GM18951 (cell line): ENCODE data around the gene MAT2B.

ENCODE experiments used
- POLR2A ChIP-seq: IDR thresholded peaks from 4 replicates; pipeline ENCODE4 v1.6.1; 2011; ENCODE audit warnings: mild to moderate bottlenecking; ENCODE audit not compliant: insufficient read length, insufficient read depth; ENCODE audit errors: extremely low read depth
- in situ Hi-C: fragments of 300-500 bp; cut with MboI; formaldehyde crosslinking; loops from one replicate; pipeline ENCODE4 v1.12.0; 2022; ENCODE audit warnings: low sequenced_read_pairs, mixed read lengths, inconsistent platforms; ENCODE audit not compliant: unreplicated experiment

Gene MAT2B

GRCh38 chr5:163548649-163549048 lies 43.2 kb downstream of the MAT2B start:
- in situ Hi-C loops: no loop called here
- TF ChIP-seq POLR2A: no peak

GRCh38 chr5:163551156-163551555 lies 45.7 kb downstream of the MAT2B start:
- in situ Hi-C loops: loop anchor here (25.0 kb wide), 2 partner anchors 961 to 1661 kb away; no protein-coding TSS in a partner anchor
- TF ChIP-seq POLR2A: no peak

DNA sequence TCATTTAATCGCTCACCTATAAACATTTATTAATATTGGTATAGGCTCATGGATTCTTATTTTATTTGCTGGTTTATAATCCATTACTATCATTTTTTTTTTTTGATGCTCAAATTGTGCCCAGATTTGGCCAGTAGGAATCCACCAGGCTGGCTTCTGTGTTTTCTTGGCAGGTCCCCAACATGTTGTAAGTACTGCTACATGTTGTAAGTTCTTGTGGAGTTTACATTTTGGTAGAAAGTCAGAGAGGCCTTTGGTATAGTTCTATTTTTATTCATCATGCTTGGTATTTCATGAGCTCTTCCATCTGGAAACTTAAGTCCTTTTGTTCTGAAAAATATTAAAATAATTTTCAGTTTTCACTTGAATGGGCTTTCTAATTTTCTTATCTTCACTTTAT lies 47.1 kb downstream of the MAT2B start:
- in situ Hi-C loops: loop anchor here (25.0 kb wide), 2 partner anchors 960 to 1660 kb away; no protein-coding TSS in a partner anchor

DNA sequence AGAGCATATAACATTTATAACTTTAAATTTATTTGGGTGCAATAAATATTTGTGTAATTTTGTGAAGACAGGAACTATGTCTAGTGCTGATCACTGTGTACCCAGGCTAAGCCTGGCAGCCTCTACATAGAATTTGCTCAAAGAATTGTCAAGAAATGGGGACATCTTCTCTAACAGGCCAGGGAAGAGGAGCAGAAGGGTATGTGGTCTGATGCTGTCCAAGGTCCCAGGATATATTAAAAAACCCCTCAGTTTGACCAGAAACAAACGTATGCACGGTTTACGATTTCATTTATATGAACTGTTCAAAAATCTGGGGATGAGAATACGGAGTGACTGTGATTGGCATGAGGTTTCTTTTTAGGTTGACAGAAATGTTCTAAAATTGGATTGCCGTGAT lies 55.9 kb downstream of the MAT2B start:
- TF ChIP-seq POLR2A: no peak
- in situ Hi-C loops: loop anchor here (25.0 kb wide), 2 partner anchors 951 to 1651 kb away; no protein-coding TSS in a partner anchor

More for the DNA sequence above, 47.1 kb downstream of the MAT2B start:
- no peak for TF ChIP-seq POLR2A

DNA sequence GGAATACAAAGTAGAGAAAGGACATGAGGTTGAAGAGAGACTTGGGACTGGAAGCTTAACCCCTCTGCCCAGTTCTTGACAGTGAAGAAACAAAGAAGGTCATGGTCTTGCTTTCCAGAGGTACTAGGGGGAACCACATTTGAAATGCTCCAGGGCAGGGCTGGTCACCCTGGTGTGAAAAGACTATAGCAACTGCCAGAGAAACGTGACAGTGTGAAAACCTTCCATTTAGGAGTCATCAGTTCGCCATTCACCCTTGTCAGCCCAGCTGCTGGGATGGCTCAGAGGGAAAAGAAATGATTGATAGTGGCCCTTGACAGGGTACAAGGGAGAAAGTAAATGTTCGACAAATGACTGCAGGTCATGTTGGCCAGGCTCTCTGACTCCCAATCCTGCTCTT lies 56.7 kb downstream of the MAT2B start:
- TF ChIP-seq POLR2A: no peak
- in situ Hi-C loops: loop anchor here (25.0 kb wide), 2 partner anchors 950 to 1650 kb away; no protein-coding TSS in a partner anchor

- in situ Hi-C loops: loop anchor here (25.0 kb wide), 2 partner anchors 949 to 1649 kb away; no protein-coding TSS in a partner anchor
- TF ChIP-seq POLR2A: no peak
Measured at GRCh38 chr5:163563112-163563511, 57.7 kb downstream of the MAT2B start.

DNA sequence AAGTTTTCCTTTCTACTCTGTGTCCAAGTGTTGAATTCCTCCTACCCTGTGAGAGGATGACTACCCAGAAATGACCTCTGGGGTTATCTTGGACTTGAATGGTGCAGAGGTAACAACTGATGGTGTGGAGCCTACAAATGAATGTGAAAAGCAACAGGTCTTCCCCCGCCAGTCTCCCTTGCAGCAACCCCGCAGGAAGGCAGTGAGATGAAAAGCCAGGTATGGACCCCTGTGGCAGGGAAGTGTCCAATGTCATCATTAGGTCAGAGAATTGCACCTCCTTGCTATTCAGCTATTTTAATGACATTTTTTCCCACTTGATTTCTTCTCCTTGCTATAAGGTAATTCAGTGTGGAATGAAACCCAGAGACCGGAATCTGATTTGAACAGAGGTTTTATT lies 58.5 kb downstream of the MAT2B start:
- in situ Hi-C loops: loop anchor here (25.0 kb wide), 2 partner anchors 948 to 1648 kb away; no protein-coding TSS in a partner anchor
- no peak for TF ChIP-seq POLR2A

DNA sequence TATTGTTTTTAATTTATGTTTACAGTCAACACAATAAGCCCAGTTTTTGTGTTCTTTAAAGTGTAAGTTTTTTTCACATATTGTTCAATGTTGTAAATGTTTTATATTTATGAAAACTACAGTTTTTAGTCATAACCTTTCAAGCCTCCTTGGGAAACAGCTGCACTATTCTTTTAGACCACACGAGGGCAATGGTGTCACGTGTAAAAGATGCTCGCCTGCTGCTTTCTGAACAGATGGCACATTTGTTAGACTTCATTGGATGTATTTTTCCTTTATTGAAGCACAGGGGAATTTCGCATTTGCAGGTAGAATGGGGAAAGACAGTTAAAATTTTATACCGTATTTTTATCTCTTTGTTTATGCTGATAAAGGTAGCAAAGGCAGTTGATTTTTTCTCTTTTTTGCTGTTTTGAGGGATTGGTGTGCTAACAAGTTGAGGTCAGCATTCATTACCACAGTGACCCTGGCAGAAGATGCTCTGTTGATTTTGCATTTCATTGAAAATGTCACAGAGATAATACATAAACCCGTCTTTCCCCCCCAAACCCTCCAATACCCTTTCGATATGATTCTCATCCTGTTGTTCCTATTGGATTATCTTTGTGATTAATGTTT lies 59.0 kb downstream of the MAT2B start:
- TF ChIP-seq POLR2A: no peak
- in situ Hi-C loops: loop anchor here (25.0 kb wide), 2 partner anchors 948 to 1648 kb away; no protein-coding TSS in a partner anchor

DNA sequence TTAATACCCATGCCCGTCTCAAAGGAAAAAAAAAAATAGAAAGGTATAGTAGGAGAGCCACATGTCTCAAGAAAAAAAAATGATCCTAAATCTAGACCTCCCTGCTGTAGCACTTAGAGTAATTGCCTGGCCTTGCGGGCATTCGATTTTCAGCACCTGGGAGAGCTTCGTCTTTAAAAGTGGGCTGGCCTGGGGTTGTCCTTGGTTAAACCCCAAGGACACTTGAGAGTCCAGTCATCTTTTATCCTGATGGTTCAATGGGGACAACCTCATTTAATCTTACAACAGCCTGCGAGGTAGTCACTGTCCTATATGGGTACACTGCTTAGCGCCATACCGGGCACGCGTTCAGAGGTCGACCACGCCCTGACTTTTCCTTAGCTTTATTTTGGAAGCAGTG lies 60.1 kb downstream of the MAT2B start:
- no peak for TF ChIP-seq POLR2A
- in situ Hi-C loops: loop anchor here (25.0 kb wide), 2 partner anchors 947 to 1647 kb away; no protein-coding TSS in a partner anchor

- in situ Hi-C loops: loop anchor here (25.0 kb wide), 2 partner anchors 946 to 1646 kb away; no protein-coding TSS in a partner anchor
- no peak for TF ChIP-seq POLR2A
Measured at GRCh38 chr5:163565931-163566608, 60.7 kb downstream of the MAT2B start.

DNA sequence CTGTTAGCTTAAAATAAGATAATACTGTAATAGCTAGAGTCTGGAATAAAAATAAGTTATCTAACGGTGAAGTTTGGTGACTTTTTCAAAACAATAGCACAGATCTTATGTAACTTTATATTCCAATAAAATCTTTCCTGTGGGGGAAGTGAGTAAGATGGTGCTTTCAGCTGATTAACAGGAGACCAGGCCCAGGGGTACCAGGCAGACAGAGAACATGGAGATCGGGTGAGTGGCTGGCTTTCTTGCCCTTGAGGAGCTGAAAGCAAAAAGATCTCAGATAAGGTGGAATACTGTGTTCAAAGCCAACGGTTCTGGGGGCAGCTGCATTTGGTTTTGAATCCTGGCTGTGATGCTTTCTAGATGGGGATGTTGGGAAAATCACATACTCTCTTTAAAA lies 61.3 kb downstream of the MAT2B start:
- TF ChIP-seq POLR2A: no peak
- in situ Hi-C loops: loop anchor here (25.0 kb wide), 2 partner anchors 946 to 1646 kb away; no protein-coding TSS in a partner anchor

DNA sequence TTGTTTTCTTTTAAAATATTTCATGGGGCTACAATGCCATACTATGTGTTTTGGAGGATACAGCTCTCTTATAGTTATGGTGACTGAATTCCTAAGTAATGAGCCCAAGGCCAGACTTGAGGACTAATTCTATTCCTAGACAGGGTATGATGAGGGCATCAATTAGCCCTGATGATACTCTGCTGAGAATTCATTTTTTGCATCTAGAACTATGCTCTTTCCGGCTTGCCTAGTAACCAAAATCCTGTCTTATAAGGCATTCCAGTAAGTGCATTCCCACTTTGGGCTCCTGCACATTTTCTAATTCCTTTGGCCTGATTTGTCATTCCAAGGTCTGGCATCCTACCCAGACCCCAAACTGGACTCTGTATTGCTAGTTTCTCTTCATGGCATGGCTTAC lies 62.4 kb downstream of the MAT2B start:
- in situ Hi-C loops: loop anchor here (25.0 kb wide), 2 partner anchors 944 to 1644 kb away; no protein-coding TSS in a partner anchor

More for the DNA sequence above, 62.4 kb downstream of the MAT2B start:
- TF ChIP-seq POLR2A: no peak
